GM21360 (cell line): ENCODE measurements around the gene MMP17.

Experiments used
- ATAC-seq: cut with Tn5 transposase; IDR thresholded peaks from one replicate; pipeline ENCODE4 v1.9.1; 2021; ENCODE audit warnings: mild to moderate bottlenecking, moderate library complexity; ENCODE audit not compliant: unreplicated experiment

MMP17 gene

GRCh38 chr12:131827961-131828534 lies at the start of gene MMP17:
Gene MMP17, plus strand, starts transcription at chr12:131828393. Its CDS starts 102 bp downstream, at chr12:131828495.
- ATAC-seq = peak; percentile 54

- no peak for ATAC-seq
Observed at GRCh38 chr12:131779027-131779426, 49.2 kb upstream of the MMP17 start.

- no peak for ATAC-seq
Observed at GRCh38 chr12:131782061-131782460, 46.1 kb upstream of the MMP17 start.

GRCh38 chr12:131783915-131784541 lies 44.2 kb upstream of the MMP17 start:
- peak; percentile 65 for ATAC-seq

GRCh38 chr12:131784909-131785762 lies 43.1 kb upstream of the MMP17 start:
- no peak for ATAC-seq

GRCh38 chr12:131785763-131786330 lies 42.3 kb upstream of the MMP17 start:
- no peak for ATAC-seq

GRCh38 chr12:131786331-131786730 lies 41.9 kb upstream of the MMP17 start:
- no peak for ATAC-seq

- no peak for ATAC-seq
Observed at GRCh38 chr12:131787143-131787660, 41.0 kb upstream of the MMP17 start.

GRCh38 chr12:131788070-131788469 lies 40.1 kb upstream of the MMP17 start:
- ATAC-seq = no peak

GRCh38 chr12:131789638-131790037 lies 38.6 kb upstream of the MMP17 start:
- no peak for ATAC-seq

GRCh38 chr12:131793243-131794022 lies 34.8 kb upstream of the MMP17 start:
- ATAC-seq = no peak

- no peak for ATAC-seq
Observed at GRCh38 chr12:131794061-131794460, 34.1 kb upstream of the MMP17 start.

- no peak for ATAC-seq
Observed at GRCh38 chr12:131794573-131794972, 33.6 kb upstream of the MMP17 start.

- no peak for ATAC-seq
Observed at GRCh38 chr12:131795064-131795463, 33.1 kb upstream of the MMP17 start.

GRCh38 chr12:131795690-131796410 lies 32.3 kb upstream of the MMP17 start:
- no peak for ATAC-seq

GRCh38 chr12:131796411-131796736 lies 31.8 kb upstream of the MMP17 start:
- ATAC-seq = no peak

- no peak for ATAC-seq
Observed at GRCh38 chr12:131796754-131797587, 31.2 kb upstream of the MMP17 start.

- no peak for ATAC-seq
Observed at GRCh38 chr12:131797588-131797934, 30.6 kb upstream of the MMP17 start.

GRCh38 chr12:131799195-131799594 lies 29.0 kb upstream of the MMP17 start:
- no peak for ATAC-seq
